NCI-H510A treated with DMSO at 0.1 percent for 48 hours (cell line): ENCODE data around the gene RFPL1.
"Not testable (repeated sequence)": the region's sequence is repeated elsewhere in the genome, so short reads cannot be mapped to it uniquely, and the experiment has no call there.

Source experiments
- DNase-seq: peaks from one replicate; lab custom pipeline; 2025; lab: John Stamatoyannopoulos, UW

Gene RFPL1

DNA sequence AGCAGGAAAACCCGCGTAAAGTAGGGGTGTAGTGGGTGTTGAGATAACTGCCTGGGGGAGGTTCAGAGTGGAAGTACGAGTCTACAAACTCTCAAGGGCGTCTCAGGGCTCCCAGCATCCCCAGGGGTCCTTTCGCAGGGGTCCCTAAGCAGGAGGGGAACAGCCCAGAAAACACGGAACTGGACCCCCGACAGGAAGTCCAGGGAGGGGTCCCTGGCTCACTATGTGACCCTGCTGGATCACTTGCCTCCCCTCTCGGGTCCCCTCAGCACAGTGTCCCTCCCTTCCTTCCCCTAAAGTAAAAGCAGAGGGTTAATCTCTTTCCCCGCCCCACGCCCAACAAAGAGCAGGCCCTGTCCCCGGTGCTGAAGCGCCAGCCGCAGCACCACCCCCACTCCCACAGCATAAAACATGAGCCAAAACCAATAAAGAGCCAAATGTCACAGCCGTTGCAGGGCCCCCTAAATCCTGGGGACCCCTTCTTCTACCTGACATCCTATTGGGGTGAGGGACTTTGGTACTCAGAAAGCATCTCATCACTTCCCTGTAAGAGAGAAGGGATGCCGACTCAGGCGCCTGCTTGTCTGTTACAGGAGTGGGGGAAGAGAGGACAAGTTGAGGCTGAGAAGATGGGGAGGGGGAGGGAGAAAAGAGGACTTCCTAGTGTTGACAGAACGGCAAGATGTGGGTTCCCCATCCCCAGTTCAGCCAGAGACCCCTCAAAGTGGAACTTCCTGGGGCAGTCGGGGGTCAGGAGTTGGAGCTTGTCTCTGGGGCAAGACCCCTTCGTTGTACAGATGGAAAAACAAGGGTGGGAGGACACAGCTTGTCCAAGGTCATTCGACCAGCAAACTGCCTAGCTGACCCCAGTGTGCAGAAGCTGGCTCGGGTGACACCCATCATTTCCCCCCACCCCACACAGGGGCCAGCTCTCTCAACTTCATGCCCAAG, 40.2 kb downstream of the RFPL1 start:
- peak; percentile 13 for DNase-seq

- DNase-seq: peak; percentile 55
Measured at GRCh38 chr22:29479417-29480261, 41.3 kb downstream of the RFPL1 start, which contains the start of gene NEFH. Gene NEFH (plus strand): TSS chr22:29480218. CDS start chr22:29480263, 45 bp downstream.

GRCh38 chr22:29480262-29480511, 41.8 kb downstream of the RFPL1 start:
- no peak for DNase-seq

DNA sequence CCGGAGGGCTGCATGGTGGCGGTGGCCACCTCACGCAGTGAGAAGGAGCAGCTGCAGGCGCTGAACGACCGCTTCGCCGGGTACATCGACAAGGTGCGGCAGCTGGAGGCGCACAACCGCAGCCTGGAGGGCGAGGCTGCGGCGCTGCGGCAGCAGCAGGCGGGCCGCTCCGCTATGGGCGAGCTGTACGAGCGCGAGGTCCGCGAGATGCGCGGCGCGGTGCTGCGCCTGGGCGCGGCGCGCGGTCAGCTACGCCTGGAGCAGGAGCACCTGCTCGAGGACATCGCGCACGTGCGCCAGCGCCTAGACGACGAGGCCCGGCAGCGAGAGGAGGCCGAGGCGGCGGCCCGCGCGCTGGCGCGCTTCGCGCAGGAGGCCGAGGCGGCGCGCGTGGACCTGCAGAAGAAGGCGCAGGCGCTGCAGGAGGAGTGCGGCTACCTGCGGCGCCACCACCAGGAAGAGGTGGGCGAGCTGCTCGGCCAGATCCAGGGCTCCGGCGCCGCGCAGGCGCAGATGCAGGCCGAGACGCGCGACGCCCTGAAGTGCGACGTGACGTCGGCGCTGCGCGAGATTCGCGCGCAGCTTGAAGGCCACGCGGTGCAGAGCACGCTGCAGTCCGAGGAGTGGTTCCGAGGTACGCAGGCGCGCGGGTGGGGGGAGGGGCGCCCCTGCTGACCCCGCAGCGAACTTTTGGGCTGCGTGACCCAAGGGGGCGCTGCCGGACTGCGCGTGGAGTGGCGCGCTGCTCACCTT, 42.3 kb downstream of the RFPL1 start:
- DNase-seq: no peak

DNA sequence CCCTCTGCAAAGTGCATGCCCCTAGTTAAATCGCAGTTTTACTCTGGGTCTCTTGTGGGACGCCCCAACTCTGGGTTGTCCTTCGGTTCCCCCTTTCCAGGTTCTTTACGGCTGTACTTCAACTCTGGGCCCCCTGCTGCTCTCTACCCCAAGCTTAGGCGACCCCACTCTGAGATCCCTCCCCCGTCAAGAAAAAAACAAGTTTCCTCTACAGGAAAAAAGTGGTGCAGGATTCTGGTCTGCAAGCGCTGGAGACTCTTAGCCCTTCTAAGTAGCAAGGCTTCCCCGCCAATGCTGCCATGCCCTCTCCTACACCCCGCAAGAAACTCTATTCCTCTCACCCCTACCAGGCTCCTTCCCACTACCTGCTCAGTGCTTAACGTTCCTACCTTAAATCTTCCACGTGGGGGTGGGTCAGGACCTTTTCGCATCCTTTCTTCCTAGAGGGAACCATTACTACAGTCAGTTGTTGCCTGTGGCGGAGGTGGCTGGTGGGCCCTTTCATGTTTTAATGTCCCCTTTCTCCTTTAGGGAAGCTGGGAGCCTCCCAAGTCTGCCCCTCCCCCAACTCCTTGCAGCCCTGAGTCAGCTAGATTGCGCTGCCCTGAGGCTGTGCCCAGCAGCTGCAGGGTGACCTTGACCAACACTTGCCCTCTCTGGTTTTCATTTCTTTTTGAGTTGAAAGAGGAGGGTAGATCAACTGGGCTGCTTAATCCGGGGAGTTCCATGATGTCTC, 43.0 kb downstream of the RFPL1 start:
- no peak for DNase-seq

DNA sequence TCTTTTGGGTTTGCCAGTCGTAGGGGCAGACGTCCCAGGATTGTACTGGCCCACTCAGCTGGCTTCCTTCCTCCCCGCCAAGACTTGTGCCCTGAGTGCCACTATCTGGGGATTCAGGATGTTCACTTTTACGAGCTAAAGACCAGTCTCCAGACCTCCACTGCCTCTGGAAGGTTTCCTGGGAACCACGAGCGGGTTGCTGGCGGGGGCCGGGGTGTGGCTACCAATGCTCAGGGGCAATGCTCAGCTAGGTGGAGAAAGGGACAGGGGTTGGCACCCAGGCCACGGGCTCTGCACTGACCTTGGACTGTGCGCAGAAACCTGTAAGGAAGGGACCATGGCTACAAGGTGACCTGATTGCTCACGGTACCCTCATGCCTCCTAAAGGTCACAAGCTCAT, 43.9 kb downstream of the RFPL1 start:
- no peak for DNase-seq

- no peak for DNase-seq
Measured at GRCh38 chr22:29482726-29483125, 44.3 kb downstream of the RFPL1 start.

- DNase-seq: no peak
Measured at GRCh38 chr22:29483254-29483653, 44.9 kb downstream of the RFPL1 start.

DNA sequence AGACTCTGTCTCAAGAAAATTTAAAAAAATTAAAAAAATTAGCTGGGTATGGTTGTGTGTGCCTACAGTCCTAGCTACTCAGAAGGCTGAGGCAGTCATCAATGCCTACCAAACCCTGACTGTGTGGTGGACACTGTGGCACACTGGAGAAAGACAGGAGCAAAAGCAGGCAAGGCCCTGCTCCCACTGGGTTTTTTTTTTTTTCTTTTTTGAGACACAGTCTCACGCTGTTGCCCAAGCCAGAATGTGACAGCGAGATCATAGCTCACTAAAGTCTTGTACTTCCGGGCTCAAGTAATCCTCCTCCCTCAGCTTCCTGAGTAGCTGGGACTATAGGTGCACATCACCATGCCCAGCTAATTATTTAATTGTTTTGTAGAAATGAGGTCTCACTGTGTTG, 46.3 kb downstream of the RFPL1 start:
- DNase-seq: no peak

- no peak for DNase-seq
Measured at GRCh38 chr22:29485448-29485847, 47.1 kb downstream of the RFPL1 start.

- DNase-seq: no peak
Measured at GRCh38 chr22:29487426-29487986, 49.1 kb downstream of the RFPL1 start.

DNA sequence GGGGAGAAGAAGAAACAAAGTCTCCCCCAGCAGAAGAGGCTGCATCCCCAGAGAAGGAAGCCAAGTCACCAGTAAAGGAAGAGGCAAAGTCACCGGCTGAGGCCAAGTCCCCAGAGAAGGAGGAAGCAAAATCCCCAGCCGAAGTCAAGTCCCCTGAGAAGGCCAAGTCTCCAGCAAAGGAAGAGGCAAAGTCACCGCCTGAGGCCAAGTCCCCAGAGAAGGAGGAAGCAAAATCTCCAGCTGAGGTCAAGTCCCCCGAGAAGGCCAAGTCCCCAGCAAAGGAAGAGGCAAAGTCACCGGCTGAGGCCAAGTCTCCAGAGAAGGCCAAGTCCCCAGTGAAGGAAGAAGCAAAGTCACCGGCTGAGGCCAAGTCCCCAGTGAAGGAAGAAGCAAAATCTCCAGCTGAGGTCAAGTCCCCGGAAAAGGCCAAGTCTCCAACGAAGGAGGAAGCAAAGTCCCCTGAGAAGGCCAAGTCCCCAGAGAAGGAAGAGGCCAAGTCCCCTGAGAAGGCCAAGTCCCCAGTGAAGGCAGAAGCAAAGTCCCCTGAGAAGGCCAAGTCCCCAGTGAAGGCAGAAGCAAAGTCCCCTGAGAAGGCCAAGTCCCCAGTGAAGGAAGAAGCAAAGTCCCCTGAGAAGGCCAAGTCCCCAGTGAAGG, 50.9 kb downstream of the RFPL1 start:
- not testable (repeated sequence) for DNase-seq

- no peak for DNase-seq
Measured at GRCh38 chr22:29491012-29491411, 52.6 kb downstream of the RFPL1 start.
